Measurements from ENCODE around the gene RPH3AL. TPM values are rescaled to one million over a fixed set of nuclear protein-coding genes. Genes with fewer than 3 reads are reported as not detected.
A peak's percentile ranks its signal among the peaks of the same experiment; 100 is the strongest.
"Not testable (repeated sequence)": the region's sequence is repeated elsewhere in the genome, so short reads cannot be mapped to it uniquely, and the experiment has no call there.

RPH3AL gene
- total and polyA plus RNA-seq, 8 donors, result 43.4 to 89.1 (median 56.0) TPM

DNA sequence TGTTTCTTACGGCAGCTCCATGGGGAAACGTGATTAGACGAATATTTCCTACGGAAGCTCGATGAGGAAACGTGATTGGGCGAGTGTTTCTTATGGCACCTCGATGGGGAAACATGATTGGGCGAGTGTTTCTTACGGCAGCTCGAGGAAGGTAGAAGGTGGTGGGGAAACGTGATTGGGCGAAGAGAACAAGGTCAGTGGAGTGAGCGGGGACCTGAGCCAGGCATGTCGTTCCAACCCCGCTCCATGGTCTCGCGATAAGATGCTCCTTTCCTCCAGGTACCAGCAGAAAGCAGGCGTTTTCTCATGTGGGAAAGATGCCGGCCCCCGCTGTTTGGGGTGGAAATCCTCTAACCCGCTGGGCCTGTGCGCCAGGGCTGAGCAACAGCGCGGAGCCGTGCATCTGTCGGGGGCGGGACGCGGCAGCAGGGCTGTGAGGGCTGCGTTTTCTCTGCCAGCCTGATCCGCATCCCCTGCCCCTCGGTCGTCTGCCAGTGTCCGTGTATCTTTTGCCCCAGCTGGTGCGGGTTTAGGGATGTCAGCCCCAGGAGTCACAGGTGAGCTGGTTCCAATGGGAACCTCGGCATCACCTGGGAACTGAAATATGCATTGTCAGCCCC lies 145.6 kb downstream of the RPH3AL start:
- peak in 2 of 6 donors; percentile 31 to 52 for DNase-seq
- TF ChIP-seq CTCF (IDR thresholded peaks at IDR 0.05), result no peak
- Histone ChIP-seq H3K36me3 (peaks cover 0 to 18% (median 7%) of the 10 kb centered on the region in 3 donors), H3K27ac (no peak overlapping the region), H3K4me3 (no peak overlapping the region), H3K27me3 (no peaks in the 10 kb centered on the region), H3K4me1 (no peaks in the 10 kb centered on the region), H3K9me3 (no peaks in the 10 kb centered on the region)
- no peak for ATAC-seq
- FAIRE-seq, result no peak
- intact Hi-C loops (cut with DNase I), result no loop called here
- 87 to 97% methylated on average over 37 of the region's 37 CpGs for WGBS, 2 donors

- H3K9me3 ChIP-seq; H3K4me1 ChIP-seq; ATAC-seq; FAIRE-seq; intact Hi-C loops (cut with DNase I); DNase-seq; H3K27ac ChIP-seq; H3K4me3 ChIP-seq; H3K27me3 ChIP-seq: not testable (repeated sequence)
- H3K36me3 ChIP-seq, result peaks cover 0 to 12% (median 1%) of the 10 kb centered on the region in 3 donors
- 95% methylated on average over 27 of the region's 27 CpGs for WGBS, 2 donors
Measured at GRCh38 chr17:206484-206883, 146.1 kb downstream of the RPH3AL start.

DNA sequence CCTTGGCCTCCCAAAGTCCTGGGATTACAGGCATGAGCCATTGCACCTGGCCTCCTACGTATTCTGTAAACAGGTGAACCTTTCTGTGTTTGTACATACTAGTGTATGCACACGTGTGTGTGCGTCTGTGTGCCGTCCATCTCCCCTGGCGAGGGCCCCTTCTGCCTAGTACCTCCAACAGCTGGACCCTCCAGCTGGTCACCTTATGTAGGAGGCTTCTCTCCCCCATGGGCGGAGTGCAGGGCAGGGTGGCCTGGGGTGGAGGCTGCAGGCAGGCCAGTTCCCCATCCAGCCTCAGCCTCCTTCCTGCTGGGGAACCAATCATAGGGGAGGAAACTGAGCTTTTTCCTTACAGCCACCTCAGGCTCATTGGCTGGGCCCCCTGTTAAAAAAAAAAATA lies 146.8 kb downstream of the RPH3AL start:
- FAIRE-seq, result no peak
- peak in 1 of 4 donors; percentile 7 for ATAC-seq
- DNase-seq, result peak in 2 of 6 donors; percentile 40 to 48
- H3K36me3 ChIP-seq, result peaks cover 0 to 5% (median 0%) of the 10 kb centered on the region in 3 donors
- no peak for TF ChIP-seq CTCF (IDR thresholded peaks at IDR 0.05)
- no peaks in the 10 kb centered on the region for H3K9me3 ChIP-seq
- H3K27me3 ChIP-seq, result no peaks in the 10 kb centered on the region
- intact Hi-C loops (cut with DNase I), result no loop called here
- peaks cover 0 to under 1% (median 0%) of the 10 kb centered on the region in 3 donors for H3K4me1 ChIP-seq
- no peak overlapping the region for H3K27ac ChIP-seq
- no peak overlapping the region for H3K4me3 ChIP-seq
- 86 to 89% methylated on average over 6 of the region's 6 CpGs for WGBS, 2 donors

DNA sequence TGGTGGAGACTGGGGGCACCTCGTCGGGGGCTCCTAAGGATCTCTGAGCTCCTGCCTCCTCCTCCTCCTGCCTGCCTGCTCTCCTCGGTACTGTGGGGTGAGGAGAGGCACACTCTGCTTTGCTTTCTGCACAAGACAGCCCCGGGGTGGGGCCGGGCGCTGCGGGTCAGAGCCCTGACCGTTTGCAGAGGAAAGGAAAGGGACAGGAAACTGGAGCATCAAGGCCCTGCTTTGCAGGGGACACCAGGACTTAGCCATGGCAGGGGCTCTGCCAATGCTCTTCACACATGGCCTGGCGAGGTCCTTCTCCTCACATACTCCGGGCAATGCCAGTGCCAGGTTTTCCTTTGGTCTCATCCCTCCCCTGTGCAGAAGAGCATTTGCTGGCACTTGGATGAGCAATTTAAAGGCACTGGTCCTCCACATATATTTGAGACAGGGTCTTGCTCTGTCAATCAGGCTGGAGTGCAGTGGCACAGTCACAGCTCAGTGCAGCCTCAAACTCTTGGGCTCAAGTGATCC lies 147.4 kb downstream of the RPH3AL start:
- FAIRE-seq (no peak), ATAC-seq (peak in 2 of 4 donors; percentile 1 to 10), DNase-seq (peak in 2 of 6 donors; percentile 39 to 55)
- intact Hi-C loops (cut with DNase I), result no loop called here
- Histone ChIP-seq H3K27ac (no peak overlapping the region), H3K9me3 (no peaks in the 10 kb centered on the region), H3K4me3 (no peak overlapping the region), H3K36me3 (no peaks in the 10 kb centered on the region), H3K27me3 (no peaks in the 10 kb centered on the region), H3K4me1 (peaks cover 0 to 7% (median 0%) of the 10 kb centered on the region in 3 donors)
- WGBS, 2 donors, result 48 to 51% methylated on average over 5 to 10 of the region's 10 CpGs
- TF ChIP-seq CTCF (IDR thresholded peaks at IDR 0.05), result no peak

DNA sequence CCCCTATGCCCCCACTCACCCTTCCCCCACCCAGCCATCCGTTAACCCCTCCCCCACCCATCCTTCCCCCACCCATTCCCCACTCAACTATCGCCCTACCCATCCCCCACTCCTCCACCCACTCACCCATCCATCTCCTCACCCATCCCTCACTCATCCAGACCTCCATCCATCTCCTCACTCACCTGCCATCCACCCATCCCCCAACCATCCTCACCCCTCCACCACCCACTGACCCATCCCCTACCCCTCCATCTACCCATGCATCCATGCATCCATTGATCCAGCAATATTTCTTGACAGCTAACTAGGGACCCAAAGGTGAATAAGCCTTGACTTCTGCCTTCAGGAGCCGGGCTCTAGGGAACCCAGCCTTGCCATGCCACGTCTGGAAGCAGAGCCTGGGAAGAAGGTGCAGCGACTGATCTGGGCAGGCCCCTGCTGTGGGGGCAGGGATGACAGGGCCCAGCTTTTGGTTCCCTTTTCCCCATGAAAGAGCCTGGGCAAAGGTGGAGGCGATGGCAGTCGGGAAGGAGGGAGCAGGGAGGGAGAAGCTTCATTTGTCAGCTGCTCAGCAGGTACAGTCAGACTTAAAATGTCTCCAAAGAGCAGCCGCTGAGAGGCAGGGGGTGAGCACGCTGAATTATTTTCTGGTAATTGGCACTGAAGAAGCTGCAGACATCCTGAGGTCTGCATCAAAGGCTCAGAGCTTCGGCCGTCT lies 148.0 kb downstream of the RPH3AL start:
- Histone ChIP-seq H3K4me3 (no peak overlapping the region), H3K27me3 (no peaks in the 10 kb centered on the region), H3K27ac (no peak overlapping the region), H3K9me3 (no peaks in the 10 kb centered on the region), H3K36me3 (no peaks in the 10 kb centered on the region), H3K4me1 (peaks cover 0 to 13% (median 0%) of the 10 kb centered on the region in 3 donors)
- intact Hi-C loops (cut with DNase I), result no loop called here
- ATAC-seq (peak in 1 of 4 donors; percentile 7), FAIRE-seq (no peak), DNase-seq (peak in 2 of 6 donors; percentile 37 to 51)
- 48 to 51% methylated on average over 11 of the region's 11 CpGs for WGBS, 2 donors
- TF ChIP-seq CTCF (IDR thresholded peaks at IDR 0.05), result no peak
